Mucosa of descending colon (tissue), 3 donors: Measurements from ENCODE around the gene WNT11. TPM values are rescaled to one million over a fixed set of nuclear protein-coding genes. Genes with fewer than 3 reads are reported as not detected.
A peak's percentile ranks its signal among the peaks of the same experiment; 100 is the strongest.

Experiments used
- ATAC-seq: fragments of 200-7000 bp; cut with Tn5 transposase; one replicate; pipeline ENCODE4 v1.9.1; 2020; ENCODE audit warnings: mild to moderate bottlenecking, moderate library complexity
- DNase-seq, 3 donors: peaks; one replicate each; pipeline ENCODE4 v3.0.0-alpha.2; 2020
- H3K36me3 ChIP-seq: fragments of 200-600 bp; one replicate; pipeline ENCODE4 v1.8.0; 2021; ENCODE audit warnings: low read depth, mild to moderate bottlenecking
- H3K4me1 ChIP-seq: fragments of 200-600 bp; one replicate; pipeline ENCODE4 v1.8.0; 2021; ENCODE audit warnings: low read depth, mild to moderate bottlenecking
- H3K4me3 ChIP-seq: fragments of 200-600 bp; one replicate; pipeline ENCODE4 v1.8.0; 2021; ENCODE audit warnings: mild to moderate bottlenecking
- H3K9me3 ChIP-seq: fragments of 200-600 bp; one replicate; pipeline ENCODE4 v1.8.0; 2021; ENCODE audit warnings: mild to moderate bottlenecking
- CTCF ChIP-seq: fragments of 200-600 bp; IDR thresholded peaks from one replicate; pipeline ENCODE4 v1.8.0; 2022; ENCODE audit warnings: antibody characterized with exemption, mild to moderate bottlenecking
- intact Hi-C, 2 donors: fragments of 100-400 bp; cut with DNase I in 1 of 2; cut with micrococcal nuclease in 1 of 2; formaldehyde crosslinking; loops; one replicate each; pipeline versions ENCODE4 v1.11.0 to v1.11.1; 2022; cut with DNase I, micrococcal nuclease
- total RNA-seq, 3 donors: library from RNA; stranded (reverse); fragmentation: NEBNext Ultra II Directional in 2 of 3; extraction: Animal tissue kit (Norgen Biotek cat#: 25700) in 2 of 3; gene quantifications; one replicate each; pipeline versions ENCODE4 v1.2.1 to v1.2.4, GENCODE V29; 2021 to 2023
- donor health status: DM: no; HTN: no; CAD: no; lungs with moderate emphysema.
- donor health status: DM: no; HTN: no; CAD: no.
- donor health status: DM: no; HTN: yes; CAD: no.

The WNT11 gene
- total RNA-seq, 3 donors from 2014 or later, result 3.4 to 5.7 (median 5.2) TPM

GRCh38 chr11:76250520-76251225, 44.4 kb upstream of the WNT11 start:
- no peaks in the 10 kb centered on the region for H3K4me1 ChIP-seq
- DNase-seq (peak in 1 of 3 donors; percentile 17), ATAC-seq (no peak)
- intact Hi-C loops, result no loop called here
- no peak overlapping the region for H3K4me3 ChIP-seq
- H3K9me3 ChIP-seq, result no peaks in the 10 kb centered on the region
- H3K36me3 ChIP-seq, result no peaks in the 10 kb centered on the region
- no peak for TF ChIP-seq CTCF

- peak in 2 of 3 donors; percentile 19 to 61 for DNase-seq
- Histone ChIP-seq H3K4me3 (no peak overlapping the region), H3K36me3 (no peaks in the 10 kb centered on the region), H3K9me3 (no peaks in the 10 kb centered on the region), H3K4me1 (no peaks in the 10 kb centered on the region)
- no peak for TF ChIP-seq CTCF
- peak; percentile 72 for ATAC-seq
- intact Hi-C loops, result no loop called here
Measured at GRCh38 chr11:76249195-76249741, 43.0 kb upstream of the WNT11 start.

GRCh38 chr11:76248210-76248609, 41.9 kb upstream of the WNT11 start:
- intact Hi-C loops, result no loop called here
- Histone ChIP-seq H3K4me1 (no peaks in the 10 kb centered on the region), H3K4me3 (no peak overlapping the region), H3K9me3 (no peaks in the 10 kb centered on the region), H3K36me3 (no peaks in the 10 kb centered on the region)
- DNase-seq (peak in 1 of 3 donors; percentile 25), ATAC-seq (no peak)
- no peak for TF ChIP-seq CTCF

GRCh38 chr11:76247091-76247490, 40.8 kb upstream of the WNT11 start:
- Histone ChIP-seq H3K9me3 (no peaks in the 10 kb centered on the region), H3K4me1 (no peaks in the 10 kb centered on the region), H3K36me3 (no peaks in the 10 kb centered on the region), H3K4me3 (no peak overlapping the region)
- intact Hi-C loops, result no loop called here
- TF ChIP-seq CTCF, result no peak
- ATAC-seq (no peak), DNase-seq (peak in 1 of 3 donors; percentile 4)

GRCh38 chr11:76246271-76246933, 40.1 kb upstream of the WNT11 start:
- Histone ChIP-seq H3K4me1 (no peaks in the 10 kb centered on the region), H3K9me3 (no peaks in the 10 kb centered on the region), H3K36me3 (no peaks in the 10 kb centered on the region), H3K4me3 (no peak overlapping the region)
- TF ChIP-seq CTCF, result no peak
- DNase-seq, result peak in 1 of 3 donors; percentile 31
- no peak for ATAC-seq
- intact Hi-C loops, result no loop called here
